ENCODE results near the gene CORIN. TPM values are rescaled to one million over a fixed set of nuclear protein-coding genes. Genes with fewer than 3 reads are reported as not detected.

The CORIN gene
- total and polyA plus RNA-seq, 2 experiments from 2014 or later = not detected

GRCh38 chr4:47849466-47849865 is 11.6 kb upstream of the CORIN start:
- H2AFZ ChIP-seq = no peak overlapping the region
- DNase-seq (ENCODE audit: low spot score) (no peak), ATAC-seq (no peak)
- H3K4me3 ChIP-seq = no peak overlapping the region
- no peak overlapping the region for H3K27ac ChIP-seq (ENCODE audit: low read depth)
- Mint-ChIP-seq H3K36me3 (ENCODE audit: low read depth) (peaks cover 57% of the 10 kb centered on the region), H3K4me1 (no peaks in the 10 kb centered on the region), H3K4me3 (no peak overlapping the region), H3K27ac (no peak overlapping the region), H3K9me3 (no peaks in the 10 kb centered on the region; the same call in 2 of the 3 replicates), H3K27me3 (ENCODE audit: insufficient read depth, low read depth, poor library complexity) (no peaks in the 10 kb centered on the region)
- TF ChIP-seq JUNB (IDR thresholded peaks at IDR 0.05; ENCODE audit: unreplicated experiment) (no peak), POLR2AphosphoS5 (IDR thresholded peaks at IDR 0.05; ENCODE audit: low read depth) (no peak), CREB1 (CRISPR knock-in tag; IDR thresholded peaks at IDR 0.05; ENCODE audit: low read depth) (no peak), REST (IDR thresholded peaks at IDR 0.05; ENCODE audit: unreplicated experiment) (no peak), EZH2 (IDR thresholded peaks at IDR 0.05; ENCODE audit: low read depth, unreplicated experiment) (no peak), STAT1 (IDR thresholded peaks at IDR 0.05; ENCODE audit: unreplicated experiment) (no peak), EZH2phosphoT487 (IDR thresholded peaks at IDR 0.05; ENCODE audit: unreplicated experiment) (no peak), CTCF (conservative IDR thresholded peaks at IDR 0.05; ENCODE audit: low read depth in 2 of 2) (no peak), ZNF331 (CRISPR knock-in tag; IDR thresholded peaks at IDR 0.05; ENCODE audit: low read depth) (no peak), NANOG (IDR thresholded peaks at IDR 0.05; ENCODE audit: borderline replicate concordance) (no peak), ZNF462 (CRISPR knock-in tag; IDR thresholded peaks at IDR 0.05) (no peak), ETS1 (IDR thresholded peaks at IDR 0.05) (no peak), ZNF114 (CRISPR knock-in tag; IDR thresholded peaks at IDR 0.05) (no peak)
- no peaks in the 10 kb centered on the region for H3K27me3 ChIP-seq (ENCODE audit: insufficient read depth)
- no peak overlapping the region for H3K4me2 ChIP-seq
- no peaks in the 10 kb centered on the region for H4K20me1 ChIP-seq (replicated peaks; ENCODE audit: insufficient read depth)
- H3F3A ChIP-seq (replicated peaks; ENCODE audit: low read depth) = no peaks in the 10 kb centered on the region
- H3K9me2 ChIP-seq (ENCODE audit: insufficient read depth) = no peaks in the 10 kb centered on the region
- no peaks in the 10 kb centered on the region for H3K79me2 ChIP-seq (replicated peaks; ENCODE audit: insufficient read depth)
- no peaks in the 10 kb centered on the region for H3K4me1 ChIP-seq (ENCODE audit: insufficient read depth)
- H3K36me3 ChIP-seq (ENCODE audit: insufficient read depth) = peaks cover 13% of the 10 kb centered on the region

All from GM23338 (cell line).